ENCODE measurements around the gene UBXN11. TPM values are rescaled to one million over a fixed set of nuclear protein-coding genes. Genes with fewer than 3 reads are reported as not detected.

UBXN11 gene
- total and polyA plus RNA-seq, 2 donors (not counting 1 experiment from before 2014, with no cell fraction given), result 68.0 to 81.4 TPM

- CTCF ChIA-PET, result interaction anchor here (1.3 to 30.0 kb wide), 2 partner anchors 46 to 95 kb away, joined by 3 to 1400 read pairs; partner anchors contain the start of gene SH3BGRL3
- H3K4me1 ChIP-seq (ENCODE audit: control insufficient read depth in 2 of 2, insufficient read depth in 2 of 2, low read length in 2 of 2), result no peaks in the 10 kb centered on the region
- no peak overlapping the region for H3K4me2 ChIP-seq (replicated peaks; ENCODE audit: low read depth, low read length, poor library complexity, severe bottlenecking)
- no peak overlapping the region for H3K4me3 ChIP-seq (ENCODE audit: control extremely low read depth in 1 of 5, extremely low read depth in 1 of 5, insufficient read depth in 1 of 5, low read depth in 2 of 5, low read length in 4 of 5)
- Mint-ChIP-seq H3K9me3 (ENCODE audit: insufficient read depth) (no peaks in the 10 kb centered on the region), H3K27me3 (no peaks in the 10 kb centered on the region), H3K27ac (no peak overlapping the region), H3K4me1 (peaks cover 5% of the 10 kb centered on the region), H3K4me3 (no peak overlapping the region)
- H3K79me2 ChIP-seq (ENCODE audit: control insufficient read depth, insufficient read depth, low read length), result peaks cover 4% of the 10 kb centered on the region
- TF ChIP-seq EZH2 (IDR thresholded peaks at IDR 0.05; ENCODE audit: borderline replicate concordance, insufficient read depth, low read depth, low read length, poor library complexity, severe bottlenecking), result no peak
- TF ChIP-seq, protein P1, sequence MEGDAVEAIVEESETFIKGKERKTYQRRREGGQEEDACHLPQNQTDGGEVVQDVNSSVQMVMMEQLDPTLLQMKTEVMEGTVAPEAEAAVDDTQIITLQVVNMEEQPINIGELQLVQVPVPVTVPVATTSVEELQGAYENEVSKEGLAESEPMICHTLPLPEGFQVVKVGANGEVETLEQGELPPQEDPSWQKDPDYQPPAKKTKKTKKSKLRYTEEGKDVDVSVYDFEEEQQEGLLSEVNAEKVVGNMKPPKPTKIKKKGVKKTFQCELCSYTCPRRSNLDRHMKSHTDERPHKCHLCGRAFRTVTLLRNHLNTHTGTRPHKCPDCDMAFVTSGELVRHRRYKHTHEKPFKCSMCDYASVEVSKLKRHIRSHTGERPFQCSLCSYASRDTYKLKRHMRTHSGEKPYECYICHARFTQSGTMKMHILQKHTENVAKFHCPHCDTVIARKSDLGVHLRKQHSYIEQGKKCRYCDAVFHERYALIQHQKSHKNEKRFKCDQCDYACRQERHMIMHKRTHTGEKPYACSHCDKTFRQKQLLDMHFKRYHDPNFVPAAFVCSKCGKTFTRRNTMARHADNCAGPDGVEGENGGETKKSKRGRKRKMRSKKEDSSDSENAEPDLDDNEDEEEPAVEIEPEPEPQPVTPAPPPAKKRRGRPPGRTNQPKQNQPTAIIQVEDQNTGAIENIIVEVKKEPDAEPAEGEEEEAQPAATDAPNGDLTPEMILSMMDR (IDR thresholded peaks at IDR 0.05), result no peak
- H3K27ac ChIP-seq (ENCODE audit: low read length in 2 of 2), result no peak overlapping the region
- 95% methylated on average over 6 of the region's 8 CpGs for WGBS (ENCODE audit: insufficient coverage)
- H4K20me1 ChIP-seq (ENCODE audit: control insufficient read depth, insufficient read depth, low read length, poor library complexity, severe bottlenecking), result peaks cover 11% of the 10 kb centered on the region
- ATAC-seq (ENCODE audit: low read depth) (no peak), DNase-seq (no peak)
- POLR2A ChIA-PET, result interaction anchor here (0.7 to 1.2 kb wide), 2 partner anchors 15 to 44 kb away, joined by 3 read pairs; no protein-coding TSS in a partner anchor
- intact Hi-C loops (cut with micrococcal nuclease), result no loop called here
- no peaks in the 10 kb centered on the region for H3K27me3 ChIP-seq (replicated peaks in 1 of 4; ENCODE audit: control extremely low read depth in 1 of 4, control insufficient read depth in 3 of 4, insufficient read depth in 4 of 4, low read length in 3 of 4)
- H3K36me3 ChIP-seq (replicated peaks in 1 of 2; ENCODE audit: control extremely low read depth in 1 of 2, control insufficient read depth in 1 of 2, extremely low read depth in 1 of 2, insufficient read depth in 2 of 2, low read length in 1 of 2), result peaks cover 0 to 14% of the 10 kb centered on the region in 2 experiments
- no peak overlapping the region for H2AFZ ChIP-seq (ENCODE audit: insufficient read depth, low read depth, low read length, poor library complexity, severe bottlenecking)
- no peak overlapping the region for H3K9ac ChIP-seq (ENCODE audit: low read length)
- H3K9me3 ChIP-seq (ENCODE audit: control extremely low read depth in 1 of 3, control insufficient read depth in 2 of 3, insufficient read depth in 1 of 3, low read length in 2 of 3), result no peaks in the 10 kb centered on the region
These were observed 22.2 kb upstream of the UBXN11 start for GRCh38 chr1:26328597-26328996.

GRCh38 chr1:26327956-26328362, 21.5 kb upstream of the UBXN11 start:
- H3K36me3 ChIP-seq (replicated peaks in 1 of 2; ENCODE audit: control extremely low read depth in 1 of 2, control insufficient read depth in 1 of 2, extremely low read depth in 1 of 2, insufficient read depth in 2 of 2, low read length in 1 of 2), result peaks cover 0 to 18% of the 10 kb centered on the region in 2 experiments
- peaks cover 9% of the 10 kb centered on the region for H3K4me1 Mint-ChIP-seq
- intact Hi-C loops (cut with micrococcal nuclease), result no loop called here
- no peak overlapping the region for H3K27ac Mint-ChIP-seq
- DNase-seq, result no peak
- ChIA-PET POLR2A (interaction anchor here (1.2 kb wide), 2 partner anchors 44 to 48 kb away, joined by 3 read pairs; partner anchors contain the start of gene SH3BGRL3), CTCF (interaction anchor here (1.2 to 30.0 kb wide), 4 partner anchors 34 to 94 kb away, joined by 3 to 1400 read pairs (median 5); partner anchors contain the start of gene SH3BGRL3)
- H3K9me3 Mint-ChIP-seq (ENCODE audit: insufficient read depth), result no peaks in the 10 kb centered on the region
- peaks cover under 1 to 4% of the 10 kb centered on the region in 2 donors for H3K4me1 ChIP-seq (ENCODE audit: control insufficient read depth in 2 of 2, insufficient read depth in 2 of 2, low read length in 2 of 2)
- H3K27me3 Mint-ChIP-seq, result no peaks in the 10 kb centered on the region
- H3K4me3 ChIP-seq (ENCODE audit: control extremely low read depth in 1 of 5, extremely low read depth in 1 of 5, insufficient read depth in 1 of 5, low read depth in 2 of 5, low read length in 4 of 5), result no peak overlapping the region
- no peak overlapping the region for H2AFZ ChIP-seq (ENCODE audit: insufficient read depth, low read depth, low read length, poor library complexity, severe bottlenecking)
- 97% methylated on average over 4 of the region's 8 CpGs for WGBS (ENCODE audit: insufficient coverage)
- H3K4me3 Mint-ChIP-seq, result no peak overlapping the region
- H3K9me3 ChIP-seq (ENCODE audit: control extremely low read depth in 1 of 3, control insufficient read depth in 2 of 3, insufficient read depth in 1 of 3, low read length in 2 of 3), result no peaks in the 10 kb centered on the region
- TF ChIP-seq, protein P1 (IDR thresholded peaks at IDR 0.05), result no peak
- TF ChIP-seq EZH2 (IDR thresholded peaks at IDR 0.05; ENCODE audit: borderline replicate concordance, insufficient read depth, low read depth, low read length, poor library complexity, severe bottlenecking), result no peak
- no peak overlapping the region for H3K4me2 ChIP-seq (replicated peaks; ENCODE audit: low read depth, low read length, poor library complexity, severe bottlenecking)
- no peak for ATAC-seq (ENCODE audit: low read depth)
- H4K20me1 ChIP-seq (ENCODE audit: control insufficient read depth, insufficient read depth, low read length, poor library complexity, severe bottlenecking), result peaks cover 17% of the 10 kb centered on the region
- H3K27me3 ChIP-seq (replicated peaks in 1 of 4; ENCODE audit: control extremely low read depth in 1 of 4, control insufficient read depth in 3 of 4, insufficient read depth in 4 of 4, low read length in 3 of 4), result no peaks in the 10 kb centered on the region
- H3K27ac ChIP-seq (ENCODE audit: low read length in 2 of 2), result no peak overlapping the region
- H3K9ac ChIP-seq (ENCODE audit: low read length), result no peak overlapping the region
- peaks cover 4% of the 10 kb centered on the region for H3K79me2 ChIP-seq (ENCODE audit: control insufficient read depth, insufficient read depth, low read length)
